ENCODE measurements around the gene NTSR2. TPM values are rescaled to one million over a fixed set of nuclear protein-coding genes. Genes with fewer than 3 reads are reported as not detected.

The NTSR2 gene
- total and polyA plus RNA-seq, 2 experiments from 2014 or later = 0.10 TPM; not detected in 1

- Mint-ChIP-seq H3K9me3 (peaks cover 10% of the 10 kb centered on the region), H3K4me1 (peaks cover 5% of the 10 kb centered on the region; the same call in 2 of the 3 replicates), H3K27me3 (ENCODE audit: insufficient read depth, low read depth, poor library complexity) (peaks cover 3% of the 10 kb centered on the region), H3K27ac (no peak overlapping the region), H3K4me3 (no peak overlapping the region), H3K36me3 (ENCODE audit: low read depth) (peaks cover 76% of the 10 kb centered on the region)
- Histone ChIP-seq H3K36me3 (ENCODE audit: insufficient read depth) (peaks cover 29% of the 10 kb centered on the region), H2AFZ (no peak overlapping the region), H3K9me2 (ENCODE audit: insufficient read depth) (no peaks in the 10 kb centered on the region), H3K4me2 (no peak overlapping the region), H3K4me1 (ENCODE audit: insufficient read depth) (no peaks in the 10 kb centered on the region), H4K20me1 (replicated peaks; ENCODE audit: insufficient read depth) (no peaks in the 10 kb centered on the region; the same call in 1 of the 2 replicates), H3F3A (replicated peaks; ENCODE audit: low read depth) (no peaks in the 10 kb centered on the region), H3K4me3 (no peak overlapping the region), H3K27me3 (ENCODE audit: insufficient read depth) (no peaks in the 10 kb centered on the region), H3K27ac (ENCODE audit: low read depth) (no peak overlapping the region), H3K79me2 (replicated peaks; ENCODE audit: insufficient read depth) (no peaks in the 10 kb centered on the region)
- ATAC-seq (no peak), DNase-seq (ENCODE audit: low spot score) (no peak)
- TF ChIP-seq STAT1 (IDR thresholded peaks at IDR 0.05; ENCODE audit: unreplicated experiment) (no peak), CTCF (conservative IDR thresholded peaks at IDR 0.05; ENCODE audit: low read depth in 2 of 2) (no peak), EZH2phosphoT487 (IDR thresholded peaks at IDR 0.05; ENCODE audit: unreplicated experiment) (no peak)
Observed at GRCh38 chr2:11629851-11630250, 40.1 kb downstream of the NTSR2 start.

- Histone ChIP-seq H3K36me3 (ENCODE audit: insufficient read depth) (peaks cover 31% of the 10 kb centered on the region), H3K9me2 (ENCODE audit: insufficient read depth) (no peaks in the 10 kb centered on the region), H3K4me3 (no peak overlapping the region), H3K4me2 (no peak overlapping the region), H3F3A (replicated peaks; ENCODE audit: low read depth) (no peaks in the 10 kb centered on the region), H4K20me1 (replicated peaks; ENCODE audit: insufficient read depth) (no peaks in the 10 kb centered on the region; the same call in 1 of the 2 replicates), H3K79me2 (replicated peaks; ENCODE audit: insufficient read depth) (no peaks in the 10 kb centered on the region), H2AFZ (no peak overlapping the region), H3K27me3 (ENCODE audit: insufficient read depth) (no peaks in the 10 kb centered on the region), H3K4me1 (ENCODE audit: insufficient read depth) (no peaks in the 10 kb centered on the region), H3K27ac (ENCODE audit: low read depth) (no peak overlapping the region)
- Mint-ChIP-seq H3K4me1 (peaks cover 5% of the 10 kb centered on the region; the same call in 2 of the 3 replicates), H3K4me3 (no peak overlapping the region), H3K36me3 (ENCODE audit: low read depth) (peaks cover 76% of the 10 kb centered on the region), H3K9me3 (peaks cover 10% of the 10 kb centered on the region), H3K27me3 (ENCODE audit: insufficient read depth, low read depth, poor library complexity) (peaks cover 1% of the 10 kb centered on the region), H3K27ac (no peak overlapping the region)
- DNase-seq (ENCODE audit: low spot score) (no peak), ATAC-seq (no peak)
- TF ChIP-seq ETS1 (IDR thresholded peaks at IDR 0.05) (no peak), REST (IDR thresholded peaks at IDR 0.05; ENCODE audit: unreplicated experiment) (no peak), NANOG (IDR thresholded peaks at IDR 0.05; ENCODE audit: borderline replicate concordance) (no peak), JUNB (IDR thresholded peaks at IDR 0.05; ENCODE audit: unreplicated experiment) (no peak), ZNF114 (CRISPR knock-in tag; IDR thresholded peaks at IDR 0.05) (no peak), EZH2phosphoT487 (IDR thresholded peaks at IDR 0.05; ENCODE audit: unreplicated experiment) (no peak), CREB1 (CRISPR knock-in tag; IDR thresholded peaks at IDR 0.05; ENCODE audit: low read depth) (no peak), STAT1 (IDR thresholded peaks at IDR 0.05; ENCODE audit: unreplicated experiment) (no peak), ZNF331 (CRISPR knock-in tag; IDR thresholded peaks at IDR 0.05; ENCODE audit: low read depth) (no peak)
Observed at GRCh38 chr2:11629215-11629614, 40.8 kb downstream of the NTSR2 start.
